Heart right ventricle (tissue), 16 donors: ENCODE measurements around the gene ADSS2. TPM values are rescaled to one million over a fixed set of nuclear protein-coding genes. Genes with fewer than 3 reads are reported as not detected.

Experiments
- ATAC-seq, 8 donors: fragments of 200-7000 bp; cut with Tn5 transposase; one replicate each; pipeline ENCODE4 v1.9.1; 2020; ENCODE audit warnings: mild to moderate bottlenecking in 8 of 8, moderate library complexity in 8 of 8, moderate number of reproducible peaks in 1 of 8
- DNase-seq, 2 donors: peaks; one replicate each; pipeline ENCODE4 v3.0.0-alpha.2; 2020
- H3K27ac ChIP-seq, 10 donors: fragments of 200-600 bp; sonication (generic) in 2 of 10; one replicate each; pipeline versions ENCODE4 v1.5.0 to v1.8.0; 2020 to 2022; ENCODE audit warnings: mild to moderate bottlenecking in 3 of 10
- H3K27me3 ChIP-seq, 7 donors: fragments of 200-600 bp; one replicate each; pipeline ENCODE4 v1.8.0; 2021 to 2022; ENCODE audit warnings: mild to moderate bottlenecking in 2 of 7
- H3K36me3 ChIP-seq, 9 donors: fragments of 200-600 bp; sonication (generic) in 1 of 9; one replicate each; pipeline versions ENCODE4 v1.5.0 to v1.8.0; 2020 to 2022; ENCODE audit warnings: mild to moderate bottlenecking in 2 of 9
- H3K4me1 ChIP-seq, 9 donors: fragments of 200-600 bp; sonication (generic) in 1 of 9; one replicate each; pipeline versions ENCODE4 v1.5.0 to v1.8.0; 2020 to 2022; ENCODE audit warnings: mild to moderate bottlenecking in 4 of 9
- H3K4me3 ChIP-seq, 10 donors: fragments of 200-600 bp; sonication (generic) in 2 of 10; one replicate each; pipeline versions ENCODE4 v1.5.0 to v1.8.0; 2020 to 2022; ENCODE audit warnings: mild to moderate bottlenecking in 7 of 10, moderate library complexity in 2 of 10
- H3K9me3 ChIP-seq, 11 donors: fragments of 200-600 bp in 10 of 11; sonication (generic) in 2 of 11; one replicate each; pipeline versions ENCODE4 v1.5.0 to v1.8.0; 2013 to 2022; ENCODE audit warnings: mild to moderate bottlenecking in 2 of 11, control low read depth in 1 of 11, moderate library complexity in 1 of 11
- WGBS, 2 donors: extraction: QIAGEN DNeasy Blood & Tissue Kit; methylation state at CpG; one replicate each; pipeline ENCODE4 v1.1.7; 2013; ENCODE audit warnings: inconsistent platforms in 1 of 2; 5-methylcytosine and 5-hydroxymethylcytosine counted together
- intact Hi-C, 10 donors: fragments of 100-400 bp; cut with DNase I; formaldehyde crosslinking; loops; one replicate each; pipeline versions ENCODE4 v1.11.1 to v1.14.2; 2022
- polyA plus RNA-seq, 2 donors: library from polyadenylated mRNA; stranded (reverse); fragments of 200-250 nt; gene quantifications; one replicate each; pipeline ENCODE4 v1.2.3, GENCODE V29; 2013
- total RNA-seq, 10 donors: library from RNA; stranded (reverse); fragmentation: NEBNext Ultra II Directional in 3 of 10; extraction: Animal tissue kit (Norgen Biotek cat#: 25700) in 3 of 10; gene quantifications; one replicate each; pipeline versions ENCODE4 v1.2.1 to v1.2.4, GENCODE V29; 2021 to 2023
- TF ChIP-seq, protein P1 (sequence below), 9 donors: fragments of 200-600 bp; sonication (generic) in 2 of 9; IDR thresholded peaks; one replicate each; pipeline versions ENCODE4 v1.5.0 to v1.8.0; 2021 to 2022; ENCODE audit warnings: antibody characterized with exemption in 9 of 9, mild to moderate bottlenecking in 5 of 9, moderate library complexity in 1 of 9
- donor health status: Arrhythmogenic right ventricular cardiomyopathy.
- donor health status: ischemic (EF 13 %, LVEDD 7.1; RV severe dilation, severe dysfunction).
- donor health status: healthy with polysubstance abuse.
- donor health status: DM: no; HTN: yes; CAD: no.
- donor health status: DM: no; HTN: no; CAD: no.
- donor health status: ischemic (EF 25% LVEDD 6.9; RV normal size, moderate dysfunction).
- donor health status: ischemic (EF 25% LVEDD 5.7; RV mildly dilated, moderate dysfunction).
- donor health status: healthy.
- donor health status: DM: yes; HTN: yes; CAD: no.
- donor health status: Ischemic cardiomyopathy.
- donor health status: ischemic (EF 35%, LVEDD 5.7; RV mildly dilated, moderate dysfunction).
- donor health status: nonischemic (EF 11% LVEDD 7.7; RV severe dilation, severe dysfunction).
- donor health status: DM: yes; HTN: yes; CAD: no.
- donor health status: PGD.
- donor health status: ischemic (EF 29% LVEDD 5.4; RV normal size, mild dysfunction).
- donor health status: nonischemic (EF 23%, LVEDD 6.1; RV moderate dilation, normal function).

ADSS2 gene
- total and polyA plus RNA-seq, 12 donors: 4.5 to 16.2 (median 7.4) TPM

DNA sequence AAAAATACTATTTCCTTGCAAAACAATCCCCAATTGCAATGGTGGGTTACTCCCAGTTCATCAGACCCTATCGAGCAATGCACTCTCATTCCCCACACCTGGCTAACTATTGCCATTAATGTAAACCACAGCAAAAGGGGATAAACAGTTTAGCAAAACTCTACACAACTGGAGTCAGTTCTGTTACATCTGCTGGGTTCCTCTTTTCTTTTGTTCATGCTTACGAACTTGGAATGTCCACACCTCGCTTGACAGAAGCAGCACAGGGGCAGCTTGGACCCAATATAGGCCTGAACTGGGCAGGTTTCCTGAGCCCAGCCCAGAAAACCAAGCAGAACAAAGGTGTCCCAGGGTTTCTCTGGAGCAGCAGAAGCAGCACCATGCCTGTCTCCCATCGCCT lies 57.4 kb downstream of the ADSS2 start:
- TF ChIP-seq, protein P1, sequence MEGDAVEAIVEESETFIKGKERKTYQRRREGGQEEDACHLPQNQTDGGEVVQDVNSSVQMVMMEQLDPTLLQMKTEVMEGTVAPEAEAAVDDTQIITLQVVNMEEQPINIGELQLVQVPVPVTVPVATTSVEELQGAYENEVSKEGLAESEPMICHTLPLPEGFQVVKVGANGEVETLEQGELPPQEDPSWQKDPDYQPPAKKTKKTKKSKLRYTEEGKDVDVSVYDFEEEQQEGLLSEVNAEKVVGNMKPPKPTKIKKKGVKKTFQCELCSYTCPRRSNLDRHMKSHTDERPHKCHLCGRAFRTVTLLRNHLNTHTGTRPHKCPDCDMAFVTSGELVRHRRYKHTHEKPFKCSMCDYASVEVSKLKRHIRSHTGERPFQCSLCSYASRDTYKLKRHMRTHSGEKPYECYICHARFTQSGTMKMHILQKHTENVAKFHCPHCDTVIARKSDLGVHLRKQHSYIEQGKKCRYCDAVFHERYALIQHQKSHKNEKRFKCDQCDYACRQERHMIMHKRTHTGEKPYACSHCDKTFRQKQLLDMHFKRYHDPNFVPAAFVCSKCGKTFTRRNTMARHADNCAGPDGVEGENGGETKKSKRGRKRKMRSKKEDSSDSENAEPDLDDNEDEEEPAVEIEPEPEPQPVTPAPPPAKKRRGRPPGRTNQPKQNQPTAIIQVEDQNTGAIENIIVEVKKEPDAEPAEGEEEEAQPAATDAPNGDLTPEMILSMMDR (IDR thresholded peaks at IDR 0.05): no peak
- intact Hi-C loops: no loop called here
- Histone ChIP-seq H3K4me3 (no peak overlapping the region), H3K9me3 (no peaks in the 10 kb centered on the region), H3K4me1 (no peaks in the 10 kb centered on the region), H3K36me3 (no peaks in the 10 kb centered on the region), H3K27me3 (no peaks in the 10 kb centered on the region), H3K27ac (no peak overlapping the region)
- ATAC-seq (no peak), DNase-seq (no peak)
- WGBS, 2 donors: 72 to 87% methylated on average over 4 of the region's 4 CpGs

DNA sequence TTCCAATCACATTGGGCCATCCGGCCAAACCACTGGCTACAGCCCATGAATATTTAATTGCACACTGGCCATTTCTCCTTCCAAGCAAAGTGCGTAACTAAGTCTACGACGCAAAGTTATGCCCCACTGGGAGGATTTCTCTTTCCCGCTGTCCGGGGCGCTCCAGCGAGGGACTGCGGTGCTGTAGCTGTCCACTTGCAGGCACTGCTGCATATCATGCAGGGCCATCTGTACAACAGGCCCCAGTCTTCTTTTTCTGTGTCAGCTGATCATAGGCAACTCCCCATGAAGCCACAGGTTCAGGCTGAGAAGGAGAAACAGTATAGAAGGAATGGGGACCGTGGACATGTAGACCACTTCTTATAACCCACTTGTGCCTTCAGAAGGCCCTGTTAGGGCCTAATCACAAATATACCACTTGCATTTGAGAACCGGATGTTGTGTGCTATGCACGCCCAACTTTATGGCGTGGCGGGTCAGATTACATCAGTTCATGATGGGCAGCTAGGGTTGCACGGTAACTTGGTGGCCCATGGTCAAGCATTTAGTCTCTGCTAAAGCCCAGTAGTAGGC lies 58.0 kb downstream of the ADSS2 start:
- H3K4me3 ChIP-seq: no peak overlapping the region
- no peak for DNase-seq
- H3K9me3 ChIP-seq: no peaks in the 10 kb centered on the region
- 96 to 97% methylated on average over 15 of the region's 15 CpGs for WGBS, 2 donors
- no peak for ATAC-seq
- no peaks in the 10 kb centered on the region for H3K27me3 ChIP-seq
- H3K27ac ChIP-seq: no peak overlapping the region
- no peaks in the 10 kb centered on the region for H3K4me1 ChIP-seq
- TF ChIP-seq, protein P1 (IDR thresholded peaks at IDR 0.05): no peak
- intact Hi-C loops: no loop called here
- no peaks in the 10 kb centered on the region for H3K36me3 ChIP-seq

DNA sequence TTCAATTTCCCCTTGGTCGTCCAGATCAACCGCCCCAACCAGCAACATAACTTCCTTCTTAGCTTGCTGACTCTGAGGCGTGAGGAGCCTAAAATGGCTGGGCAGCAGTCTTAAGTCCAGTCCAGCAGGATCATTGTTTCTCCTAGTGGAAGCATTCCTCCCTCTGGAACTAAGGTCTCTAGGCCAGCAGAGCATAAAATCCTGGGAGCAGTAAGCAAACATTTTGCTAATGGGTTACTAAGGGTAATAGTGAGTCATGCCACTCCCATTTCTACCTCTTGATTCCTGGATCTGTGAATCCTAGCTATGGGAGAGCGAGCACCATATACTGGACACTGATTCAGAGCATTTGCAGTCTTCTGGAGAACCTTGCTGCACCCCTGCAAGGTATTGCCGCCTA lies 59.9 kb downstream of the ADSS2 start:
- Histone ChIP-seq H3K4me1 (no peaks in the 10 kb centered on the region), H3K36me3 (no peaks in the 10 kb centered on the region), H3K4me3 (no peak overlapping the region), H3K27ac (no peak overlapping the region), H3K9me3 (no peaks in the 10 kb centered on the region), H3K27me3 (no peaks in the 10 kb centered on the region)
- no peak for ATAC-seq
- TF ChIP-seq, protein P1 (IDR thresholded peaks at IDR 0.05): no peak
- intact Hi-C loops: no loop called here
- 95 to 96% methylated on average over 5 of the region's 5 CpGs for WGBS, 2 donors
- no peak for DNase-seq

DNA sequence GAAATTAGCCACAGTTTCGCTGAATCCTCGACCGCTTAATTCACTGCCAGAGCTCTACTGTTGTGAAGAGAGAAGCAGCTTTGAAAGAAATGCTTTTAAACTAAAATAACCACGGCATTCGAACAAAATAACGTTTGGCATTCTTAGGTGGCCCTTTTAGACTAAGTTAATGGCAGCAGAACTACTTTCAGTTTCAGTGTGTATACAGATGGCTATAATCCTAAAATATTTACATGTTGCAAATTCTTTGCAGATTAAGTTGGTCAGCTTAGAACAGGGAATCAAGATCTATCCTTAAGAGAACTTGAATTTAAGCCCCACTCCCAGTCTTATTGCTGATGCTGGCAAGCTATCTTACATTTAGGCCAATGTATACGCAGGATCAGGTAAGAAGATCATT lies 62.7 kb downstream of the ADSS2 start:
- H3K36me3 ChIP-seq: no peaks in the 10 kb centered on the region
- 89 to 90% methylated on average over 7 of the region's 7 CpGs for WGBS, 2 donors
- TF ChIP-seq, protein P1 (IDR thresholded peaks at IDR 0.05): no peak
- no peaks in the 10 kb centered on the region for H3K27me3 ChIP-seq
- no peak for DNase-seq
- no peak for ATAC-seq
- intact Hi-C loops: no loop called here
- no peaks in the 10 kb centered on the region for H3K9me3 ChIP-seq
- no peak overlapping the region for H3K4me3 ChIP-seq
- no peak overlapping the region for H3K27ac ChIP-seq
- no peaks in the 10 kb centered on the region for H3K4me1 ChIP-seq
